Ovary (tissue), 9 donors: Measurements from ENCODE around the gene NOX5. TPM values are rescaled to one million over a fixed set of nuclear protein-coding genes. Genes with fewer than 3 reads are reported as not detected.

Experiments
- DNase-seq, 5 donors: peaks; one replicate each; pipeline ENCODE4 v3.0.0-alpha.2; 2019 to 2020
- H3K27ac ChIP-seq, 2 donors: fragments of 200-600 bp; one replicate each; pipeline versions ENCODE4 v1.5.1 to v1.8.0; 2019 to 2022
- H3K27me3 ChIP-seq: fragments of 200-600 bp; one replicate; pipeline ENCODE4 v1.8.0; 2022
- H3K36me3 ChIP-seq: fragments of 200-600 bp; sonication (generic); one replicate; pipeline ENCODE4 v1.5.1; 2019
- H3K4me1 ChIP-seq: one replicate; pipeline ENCODE4 v1.8.1; 2013; ENCODE audit warnings: mild to moderate bottlenecking, moderate library complexity; ENCODE audit not compliant: insufficient read depth
- H3K4me3 ChIP-seq: fragments of 200-600 bp; sonication (generic); one replicate; pipeline ENCODE4 v1.5.1; 2017
- H3K9me3 ChIP-seq, 2 donors: fragments of 200-600 bp in 1 of 2; sonication (generic) in 1 of 2; one replicate each; pipeline versions ENCODE4 v1.5.1 to v1.8.1; 2013 to 2019; ENCODE audit warnings: mild to moderate bottlenecking in 1 of 2, moderate library complexity in 1 of 2
- EP300 ChIP-seq: sonication (generic); formaldehyde crosslinking; IDR thresholded peaks from one replicate; pipeline ENCODE4 v1.6.1; 2017; ENCODE audit warnings: antibody characterized with exemption
- POLR2A ChIP-seq: fragments of 450-650 bp; IDR thresholded peaks from one replicate; pipeline ENCODE4 v1.6.1; 2017; ENCODE audit warnings: antibody characterized with exemption, mild to moderate bottlenecking, moderate library complexity
- WGBS, 3 donors: extraction: QIAGEN DNeasy Blood & Tissue Kit in 1 of 3; methylation state at CpG; one replicate each; pipeline versions ENCODE4 v1.1.5 to v1.1.7; 2013 to 2017; 5-methylcytosine and 5-hydroxymethylcytosine counted together
- intact Hi-C, 4 donors: fragments of 100-400 bp; cut with DNase I; formaldehyde crosslinking; loops; one replicate each; pipeline versions ENCODE4 v1.11.0 to v1.15.1; 2022 to 2023
- polyA plus RNA-seq, 2 donors: library from polyadenylated mRNA; stranded (reverse); fragments of 200-250 nt in 1 of 2; fragments of 350-450 nt in 1 of 2; fragmentation: Illumina TruSeq in 1 of 2; extraction: RNeasy Lipid Tissue Mini Kit (QIAGEN cat#74804) in 1 of 2; gene quantifications; one replicate each; pipeline ENCODE4 v1.2.3, GENCODE V29; 2013 to 2014
- total RNA-seq, 7 donors: library from RNA; depleted of rRNA in 2 of 7; stranded (reverse); fragments of >200 nt in 2 of 7; fragmentation: NEBNext Ultra II Directional in 3 of 7; extraction: Animal tissue kit (Norgen Biotek cat#: 25700) in 3 of 7; gene quantifications; one replicate each; pipeline versions ENCODE4 v1.1.0 to v1.2.4, GENCODE V29; 2016 to 2023
- TF ChIP-seq, protein P1 (sequence below), 3 donors: fragments of 450-650 bp in 2 of 3; fragments of 200-600 bp in 1 of 3; IDR thresholded peaks; one replicate each; pipeline versions ENCODE4 v1.5.1 to v1.8.0; 2016 to 2022; ENCODE audit warnings: antibody characterized with exemption in 3 of 3, mild to moderate bottlenecking in 1 of 3
- donor health status: DM: no; HTN: no; CAD: no; lungs with moderate emphysema.
- donor health status: DM: no; HTN: no; CAD: no.
- donor health status: Bipolar disorder and iron deficiency.
- donor health status: DM: yes; HTN: yes; CAD: no.
- donor health status: DM: no; HTN: no; CAD: no.
- donor health status: DM: yes; HTN: yes; CAD: no.

The NOX5 gene
- total and polyA plus RNA-seq, 9 donors: 0.10 to 1.5 (median 0.42) TPM; not detected in 1

DNA sequence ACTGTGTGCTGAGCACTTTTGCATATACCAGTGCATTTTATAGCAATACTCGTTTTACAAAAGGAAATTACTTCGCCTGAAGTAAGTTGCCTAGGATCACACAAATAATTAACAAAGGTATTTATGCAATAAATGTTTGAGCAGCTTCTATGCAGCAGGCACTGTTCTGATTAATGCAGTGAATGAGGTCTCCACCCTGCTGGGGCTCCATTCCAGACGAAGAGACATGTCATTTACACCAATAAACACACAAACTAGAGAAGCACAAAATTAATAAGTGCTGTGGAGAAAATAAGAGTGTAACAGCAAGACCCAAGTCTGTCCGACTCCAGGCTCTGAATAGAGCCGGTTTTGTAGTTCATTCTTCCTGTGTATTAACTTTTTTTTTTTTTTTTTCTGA lies 17.5 kb downstream of the NOX5 start:
- Histone ChIP-seq H3K4me1 (no peaks in the 10 kb centered on the region), H3K27me3 (no peaks in the 10 kb centered on the region), H3K9me3 (no peaks in the 10 kb centered on the region), H3K36me3 (no peaks in the 10 kb centered on the region), H3K27ac (no peak overlapping the region), H3K4me3 (no peak overlapping the region)
- TF ChIP-seq POLR2A (no peak), EP300 (no peak)
- TF ChIP-seq, protein P1, sequence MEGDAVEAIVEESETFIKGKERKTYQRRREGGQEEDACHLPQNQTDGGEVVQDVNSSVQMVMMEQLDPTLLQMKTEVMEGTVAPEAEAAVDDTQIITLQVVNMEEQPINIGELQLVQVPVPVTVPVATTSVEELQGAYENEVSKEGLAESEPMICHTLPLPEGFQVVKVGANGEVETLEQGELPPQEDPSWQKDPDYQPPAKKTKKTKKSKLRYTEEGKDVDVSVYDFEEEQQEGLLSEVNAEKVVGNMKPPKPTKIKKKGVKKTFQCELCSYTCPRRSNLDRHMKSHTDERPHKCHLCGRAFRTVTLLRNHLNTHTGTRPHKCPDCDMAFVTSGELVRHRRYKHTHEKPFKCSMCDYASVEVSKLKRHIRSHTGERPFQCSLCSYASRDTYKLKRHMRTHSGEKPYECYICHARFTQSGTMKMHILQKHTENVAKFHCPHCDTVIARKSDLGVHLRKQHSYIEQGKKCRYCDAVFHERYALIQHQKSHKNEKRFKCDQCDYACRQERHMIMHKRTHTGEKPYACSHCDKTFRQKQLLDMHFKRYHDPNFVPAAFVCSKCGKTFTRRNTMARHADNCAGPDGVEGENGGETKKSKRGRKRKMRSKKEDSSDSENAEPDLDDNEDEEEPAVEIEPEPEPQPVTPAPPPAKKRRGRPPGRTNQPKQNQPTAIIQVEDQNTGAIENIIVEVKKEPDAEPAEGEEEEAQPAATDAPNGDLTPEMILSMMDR (IDR thresholded peaks at IDR 0.05): no peak
- intact Hi-C loops: no loop called here
- 54 to 61% (median 56%) methylated on average over 5 of the region's 5 CpGs for WGBS, 3 donors
- no peak for DNase-seq

DNA sequence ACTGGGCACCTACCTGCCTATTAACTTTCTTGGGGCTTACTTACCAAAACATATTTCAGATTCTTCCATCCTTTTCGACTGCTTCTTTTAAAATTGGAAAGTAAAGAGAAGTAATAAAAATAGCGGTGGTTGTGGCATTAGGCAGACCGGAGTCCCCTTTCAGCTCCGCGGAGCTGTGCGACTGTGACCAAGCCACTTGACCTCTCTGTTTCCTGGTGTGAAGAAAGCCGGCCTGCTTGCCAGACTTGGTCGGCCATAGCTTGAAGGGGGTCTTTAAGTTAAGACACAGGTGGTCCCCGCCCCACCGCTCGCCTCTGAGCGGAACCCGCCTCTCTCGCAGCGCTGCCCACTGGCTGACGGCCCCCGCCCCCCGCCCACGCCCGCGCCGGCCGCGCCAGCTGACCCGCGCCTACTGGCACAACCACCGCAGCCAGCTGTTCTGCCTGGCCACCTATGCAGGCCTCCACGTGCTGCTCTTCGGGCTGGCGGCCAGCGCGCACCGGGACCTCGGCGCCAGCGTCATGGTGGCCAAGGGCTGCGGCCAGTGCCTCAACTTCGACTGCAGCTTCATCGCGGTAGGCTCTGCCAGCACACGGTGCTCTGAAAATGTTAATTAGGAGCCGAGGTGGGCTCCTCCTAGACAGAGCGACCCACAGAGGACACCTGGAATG lies 18.3 kb downstream of the NOX5 start:
- no peak for TF ChIP-seq EP300
- TF ChIP-seq POLR2A: no peak
- TF ChIP-seq, protein P1 (IDR thresholded peaks at IDR 0.05): no peak
- 87 to 94% (median 93%) methylated on average over 42 to 43 of the region's 43 CpGs for WGBS, 3 donors
- DNase-seq: no peak
- Histone ChIP-seq H3K36me3 (no peaks in the 10 kb centered on the region), H3K27me3 (no peaks in the 10 kb centered on the region), H3K27ac (no peak overlapping the region), H3K4me3 (no peak overlapping the region), H3K4me1 (no peaks in the 10 kb centered on the region), H3K9me3 (no peaks in the 10 kb centered on the region)
- intact Hi-C loops: no loop called here

DNA sequence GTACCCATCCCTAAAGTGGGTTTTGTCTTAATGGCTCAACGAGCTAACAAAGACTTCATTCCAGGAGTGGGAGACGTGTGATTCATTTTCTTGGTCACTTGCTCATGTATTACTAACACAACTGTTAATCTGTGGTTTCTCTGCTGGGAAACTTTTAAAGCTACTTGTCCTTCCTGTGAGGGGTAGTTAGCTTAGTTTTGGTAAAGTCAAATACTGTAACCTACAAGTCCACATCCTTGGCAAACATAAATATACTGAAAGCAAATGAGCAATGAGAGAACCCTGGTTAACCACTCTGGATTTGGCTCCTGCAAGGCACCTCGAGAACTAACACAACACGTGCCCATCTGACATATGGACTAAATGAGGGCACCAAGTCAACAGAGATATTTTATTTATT lies 19.9 kb downstream of the NOX5 start:
- no peaks in the 10 kb centered on the region for H3K4me1 ChIP-seq
- no peaks in the 10 kb centered on the region for H3K27me3 ChIP-seq
- no peak overlapping the region for H3K4me3 ChIP-seq
- H3K27ac ChIP-seq: no peak overlapping the region
- intact Hi-C loops: no loop called here
- TF ChIP-seq EP300 (no peak), POLR2A (no peak)
- TF ChIP-seq, protein P1 (IDR thresholded peaks at IDR 0.05): no peak
- no peaks in the 10 kb centered on the region for H3K9me3 ChIP-seq
- 59 to 69% (median 60%) methylated on average over 4 of the region's 4 CpGs for WGBS, 3 donors
- no peak for DNase-seq
- H3K36me3 ChIP-seq: no peaks in the 10 kb centered on the region

DNA sequence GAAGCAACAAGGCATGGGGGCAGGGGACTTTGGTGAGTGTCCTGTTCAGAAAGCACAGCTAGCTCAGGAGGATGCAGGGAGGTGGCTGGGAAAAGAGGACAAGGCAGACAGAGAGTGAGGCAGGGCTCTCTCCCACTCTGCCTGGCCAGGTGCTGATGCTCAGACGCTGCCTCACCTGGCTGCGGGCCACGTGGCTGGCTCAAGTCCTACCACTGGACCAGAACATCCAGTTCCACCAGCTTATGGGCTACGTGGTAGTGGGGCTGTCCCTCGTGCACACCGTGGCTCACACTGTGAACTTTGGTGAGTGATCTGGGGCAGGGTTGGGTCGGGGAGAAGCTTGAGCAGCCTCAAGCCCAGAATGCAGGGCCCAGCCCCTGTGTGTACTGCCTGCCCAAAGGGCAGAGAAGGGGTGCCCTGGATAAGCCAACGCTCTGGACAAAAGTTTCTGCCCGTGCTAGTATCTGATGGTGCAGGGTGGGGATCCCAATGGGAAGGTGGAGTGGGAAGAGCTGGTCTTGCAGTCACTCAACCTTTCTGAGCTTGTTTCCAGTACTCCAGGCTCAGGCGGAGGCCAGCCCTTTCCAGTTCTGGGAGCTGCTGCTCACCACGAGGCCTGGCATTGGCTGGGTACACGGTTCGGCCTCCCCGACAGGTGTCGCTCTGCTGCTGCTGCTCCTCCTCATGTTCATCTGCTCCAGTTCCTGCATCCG lies 20.9 kb downstream of the NOX5 start:
- TF ChIP-seq, protein P1 (IDR thresholded peaks at IDR 0.05): no peak
- TF ChIP-seq EP300 (no peak), POLR2A (no peak)
- no peak overlapping the region for H3K4me3 ChIP-seq
- H3K36me3 ChIP-seq: no peaks in the 10 kb centered on the region
- no peak for DNase-seq
- H3K4me1 ChIP-seq: no peaks in the 10 kb centered on the region
- intact Hi-C loops: no loop called here
- no peaks in the 10 kb centered on the region for H3K9me3 ChIP-seq
- H3K27ac ChIP-seq: no peak overlapping the region
- WGBS, 3 donors: 64 to 73% (median 71%) methylated on average over 16 of the region's 16 CpGs
- no peaks in the 10 kb centered on the region for H3K27me3 ChIP-seq
